GM12873 (cell line): ENCODE data around the gene PPDPF.

ENCODE experiments used
- CTCF ChIP-seq: IDR thresholded peaks from 2 replicates; pipeline ENCODE4 v1.5.1; 2012; ENCODE audit warnings: low read depth, mild to moderate bottlenecking, moderate library complexity, low read length, control low read depth; ENCODE audit not compliant: insufficient read depth; ENCODE audit errors: missing control alignments

PPDPF gene

GRCh38 chr20:63477061-63477616 is 43.4 kb upstream of the PPDPF start:
- TF ChIP-seq CTCF = no peak

- TF ChIP-seq CTCF = no peak
Observed at GRCh38 chr20:63477944-63478343, 42.6 kb upstream of the PPDPF start.

- no peak for TF ChIP-seq CTCF
Observed at GRCh38 chr20:63478346-63479302, 41.9 kb upstream of the PPDPF start.

GRCh38 chr20:63481503-63481902 is 39.1 kb upstream of the PPDPF start:
- TF ChIP-seq CTCF = no peak

- TF ChIP-seq CTCF = no peak
Observed at GRCh38 chr20:63482021-63482587, 38.5 kb upstream of the PPDPF start.

GRCh38 chr20:63483834-63484233 is 36.7 kb upstream of the PPDPF start:
- TF ChIP-seq CTCF = peak; percentile 37

GRCh38 chr20:63484236-63484635 is 36.3 kb upstream of the PPDPF start:
- no peak for TF ChIP-seq CTCF
